ENCODE data around the gene FAM25G.
"Not testable (repeated sequence)": the region's sequence is repeated elsewhere in the genome, so short reads cannot be mapped to it uniquely, and the experiment has no call there.

FAM25G gene

DNA sequence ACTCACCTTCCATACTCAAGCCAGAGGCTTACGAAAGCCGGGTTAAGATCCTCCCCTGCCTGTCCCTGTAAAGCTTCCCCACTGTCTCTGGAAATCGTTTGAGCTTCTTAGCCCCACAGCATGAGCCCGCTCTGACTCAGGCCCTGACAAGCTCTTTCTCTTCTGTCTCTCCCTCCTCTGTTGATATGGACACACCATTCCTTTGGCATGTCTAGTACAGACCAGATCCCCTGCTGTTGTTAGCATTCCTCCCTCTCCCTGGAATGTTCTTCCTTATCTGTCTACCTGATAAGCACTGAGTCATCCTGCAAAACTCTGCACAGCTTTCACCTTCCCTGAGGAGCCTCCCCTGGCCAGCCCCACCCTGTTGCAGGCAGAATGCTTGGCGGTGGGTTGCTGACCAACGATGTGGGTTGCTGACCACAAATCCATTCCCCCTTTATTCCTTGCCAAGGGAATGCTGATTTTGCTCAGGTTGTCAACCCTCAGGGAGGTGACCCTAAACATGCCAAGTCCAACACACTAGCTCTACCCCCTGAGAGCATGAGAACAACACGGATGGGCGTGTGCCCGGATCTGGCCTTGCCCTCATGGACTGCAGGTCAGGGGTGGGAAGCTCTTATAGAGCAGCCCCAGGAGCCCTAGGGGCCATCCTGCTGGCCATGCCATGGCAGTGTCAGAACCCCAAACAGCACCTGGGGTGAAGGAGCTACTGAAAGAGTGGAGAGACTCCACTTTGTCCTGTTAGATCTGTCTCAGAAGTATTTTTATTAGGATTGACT, 28.7 kb downstream of the FAM25G start:
- not testable (repeated sequence) for DNase-seq

DNA sequence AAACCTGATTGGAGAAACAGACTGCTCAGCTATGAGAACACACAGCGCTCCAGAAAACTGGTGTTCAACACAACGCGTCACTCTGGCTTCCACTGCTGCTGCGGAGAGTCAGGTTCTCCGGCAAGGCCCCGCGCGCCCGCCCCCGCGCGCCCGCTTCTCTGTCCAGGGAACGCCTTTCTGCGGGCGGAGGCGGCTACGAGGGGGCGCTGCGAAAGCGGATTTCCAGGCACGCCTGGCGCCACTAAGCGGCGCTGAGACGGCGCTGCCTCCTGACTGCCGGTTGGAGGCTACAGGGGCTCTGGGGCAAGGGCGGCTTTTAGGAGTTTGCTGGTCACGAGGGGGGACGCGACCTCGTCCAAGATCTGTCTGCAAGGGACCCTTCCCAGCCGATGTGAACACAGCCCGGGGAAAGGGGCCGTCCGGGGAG, 30.2 kb downstream of the FAM25G start:
- not testable (repeated sequence) for DNase-seq

DNA sequence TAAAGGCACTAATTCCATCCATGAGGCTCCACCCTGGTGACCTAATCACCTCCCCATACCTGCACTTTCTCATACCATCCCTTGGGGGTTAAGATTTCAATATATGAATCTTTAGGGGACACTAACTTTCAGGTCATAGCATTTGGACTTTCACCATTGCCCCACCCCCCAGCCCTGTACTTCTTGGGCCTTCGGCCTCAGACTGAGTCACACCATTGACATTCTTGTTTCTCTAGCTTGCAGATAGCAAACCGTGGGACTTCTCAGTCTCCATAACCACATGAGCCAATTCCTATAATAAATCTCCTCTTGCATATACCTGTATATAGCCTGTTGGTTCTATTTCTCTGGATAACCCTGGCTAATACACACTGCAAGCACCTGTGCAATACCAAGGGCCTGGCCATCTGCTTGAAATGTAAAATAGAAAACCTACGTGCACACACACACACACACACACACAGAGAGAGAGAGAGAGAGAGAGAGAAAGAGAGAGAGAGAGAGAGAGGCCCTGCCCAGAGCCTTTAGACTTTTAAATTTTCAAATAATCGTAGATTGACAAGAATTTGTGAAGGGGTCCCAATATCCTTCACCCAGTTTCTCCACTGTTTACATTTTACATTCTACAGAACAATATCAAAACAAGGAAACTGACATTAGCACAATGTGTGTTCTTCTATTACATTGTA, 32.9 kb downstream of the FAM25G start:
- DNase-seq: no peak

DNA sequence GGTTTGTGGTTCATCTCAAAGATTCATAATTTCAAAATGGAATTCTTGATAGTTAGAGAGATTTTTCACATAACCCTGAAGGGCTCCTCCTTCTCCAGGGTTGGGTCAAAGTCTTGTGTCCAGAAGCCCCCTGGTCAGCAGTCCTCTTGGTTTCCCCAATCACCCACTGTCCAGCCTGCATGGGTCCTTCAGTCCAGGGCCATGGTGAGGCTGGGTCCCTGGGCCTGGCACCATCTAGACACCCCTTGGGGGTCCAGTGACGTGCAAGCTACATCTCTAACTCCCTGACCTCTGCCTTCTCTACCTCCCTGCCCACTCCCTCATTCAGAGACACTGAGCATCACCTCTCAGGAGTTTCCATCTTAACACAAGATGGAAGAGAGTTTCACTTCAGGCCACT, 33.7 kb downstream of the FAM25G start:
- DNase-seq: no peak

DNA sequence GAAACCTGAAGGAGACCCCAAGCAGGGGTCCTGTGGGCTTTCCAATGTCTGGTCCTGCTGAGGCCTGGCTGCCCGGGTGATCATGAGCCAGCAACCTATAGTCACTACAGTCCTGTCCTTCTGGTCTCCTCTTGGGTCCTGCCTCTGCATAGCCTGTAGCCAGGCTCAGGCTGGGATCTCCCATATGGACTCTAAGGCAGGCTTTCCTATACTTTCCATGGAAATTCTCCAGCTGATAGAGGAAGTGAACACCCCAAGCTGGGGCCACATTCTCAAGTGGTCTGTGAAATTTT, 34.0 kb downstream of the FAM25G start:
- DNase-seq: no peak

DNA sequence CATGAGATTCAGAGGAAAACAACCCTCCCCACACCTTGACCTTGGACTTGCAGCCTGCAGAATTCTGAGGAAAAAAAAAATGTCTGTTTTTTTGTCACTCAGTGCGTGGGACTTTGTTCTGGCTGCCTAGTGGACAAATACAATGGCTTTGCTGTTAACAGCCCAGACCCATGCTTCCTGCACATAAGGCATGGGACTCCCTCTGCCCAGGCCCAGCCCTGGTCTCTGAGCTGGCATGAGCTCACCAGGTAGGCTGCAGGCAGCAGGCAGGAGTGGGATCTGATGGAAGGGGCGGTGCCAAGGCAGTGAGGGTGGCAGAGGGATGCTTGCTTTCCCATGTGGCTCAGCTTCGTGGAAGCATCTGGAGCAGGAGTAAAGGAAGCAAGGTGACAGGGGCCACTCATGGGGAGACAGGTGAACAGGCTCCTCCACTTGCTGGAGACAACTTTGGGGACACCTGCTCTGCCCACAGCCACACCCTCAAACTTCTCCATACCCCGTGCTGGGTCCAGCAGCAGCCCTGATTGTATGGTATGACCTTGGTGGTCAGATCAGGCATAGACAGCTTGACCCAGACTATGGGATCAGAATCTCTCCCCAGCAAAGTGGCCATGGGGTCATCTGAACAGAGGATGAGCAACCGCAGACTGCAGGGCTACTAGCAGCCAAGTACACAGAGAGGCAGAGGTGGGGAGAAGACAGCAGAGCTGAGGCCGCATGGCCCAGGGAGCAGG, 34.5 kb downstream of the FAM25G start:
- DNase-seq: no peak

DNA sequence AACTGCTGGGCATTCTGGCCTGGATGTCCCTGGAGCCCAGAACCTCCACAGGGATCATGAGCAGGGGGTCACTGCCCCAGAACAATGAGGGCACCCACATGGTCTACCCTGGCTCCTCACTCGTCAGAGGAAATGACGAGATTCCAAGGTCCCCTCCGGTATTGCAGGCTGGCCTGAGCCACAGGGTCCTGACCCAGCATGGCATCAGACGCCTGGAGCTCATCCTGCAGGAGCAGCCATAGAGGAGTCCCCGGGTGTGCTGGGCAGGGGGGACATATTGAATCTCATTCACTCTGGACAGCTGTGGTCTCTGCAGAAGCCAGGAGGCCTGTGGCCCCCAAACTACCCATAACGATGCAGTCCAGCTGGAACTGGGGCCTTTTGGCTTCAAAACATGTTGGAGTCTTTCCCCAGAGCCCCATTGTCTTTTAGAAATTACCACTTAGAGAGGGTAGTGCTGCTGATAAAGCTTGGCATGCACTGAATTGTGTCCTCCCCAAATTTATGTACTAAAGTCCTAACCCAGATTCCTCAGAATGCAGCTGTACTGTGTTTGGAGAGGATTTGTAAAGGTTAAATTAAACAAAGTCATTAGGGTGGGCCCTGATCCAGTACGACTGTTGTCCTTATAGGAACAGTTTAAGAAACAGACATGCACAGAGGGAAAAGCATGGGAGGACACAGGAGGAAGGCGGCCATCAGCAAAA, 35.3 kb downstream of the FAM25G start:
- DNase-seq: no peak

DNA sequence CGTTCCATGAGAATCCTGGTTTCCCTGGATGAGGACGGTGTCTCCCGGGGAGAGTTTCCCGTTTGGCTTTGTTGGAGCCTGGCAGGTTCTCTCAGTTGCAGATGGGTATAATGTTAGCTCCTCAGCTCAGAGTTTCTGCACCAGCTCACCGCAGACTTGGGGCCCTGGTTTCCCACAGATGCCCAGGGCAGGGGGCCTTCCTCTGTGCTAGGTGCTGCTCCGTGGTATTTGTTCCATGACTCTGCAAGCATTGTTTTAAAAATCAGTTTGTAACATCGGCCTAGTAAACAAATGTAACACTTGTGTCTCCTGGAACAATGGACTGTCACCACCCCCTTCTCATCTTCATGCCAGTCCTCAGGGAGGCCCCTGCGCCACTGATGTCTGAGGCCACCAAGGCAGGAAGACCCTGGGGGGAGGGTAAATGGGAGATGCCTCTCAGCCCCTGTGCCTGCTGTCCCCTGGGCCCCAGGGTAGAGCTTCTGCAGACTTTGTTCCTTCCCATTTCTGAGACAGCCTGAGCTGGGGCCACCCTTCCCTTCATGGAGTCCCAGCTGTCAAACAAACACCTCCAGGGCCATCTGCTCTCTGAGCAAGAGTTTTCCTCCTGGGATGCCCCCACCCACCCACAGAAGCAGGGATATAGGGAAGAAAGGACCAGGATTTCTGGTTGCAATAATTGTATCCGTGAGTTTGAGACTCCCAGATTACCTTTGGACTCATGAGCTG, 36.0 kb downstream of the FAM25G start:
- not testable (repeated sequence) for DNase-seq

DNA sequence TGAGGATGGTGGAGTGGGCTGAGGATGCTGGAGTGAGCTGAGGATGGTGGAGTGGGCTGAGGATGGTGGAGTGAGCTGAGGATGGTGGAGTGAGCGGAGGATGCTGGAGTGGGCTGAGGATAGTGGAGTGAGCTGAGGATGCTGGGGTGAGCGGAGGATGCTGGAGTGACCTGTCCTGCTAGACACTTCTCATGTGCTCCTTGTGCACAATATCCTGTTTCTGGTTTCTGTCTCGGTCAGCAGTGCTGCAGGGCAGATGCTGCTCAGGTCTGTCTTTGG, 36.8 kb downstream of the FAM25G start:
- no peak for DNase-seq

DNA sequence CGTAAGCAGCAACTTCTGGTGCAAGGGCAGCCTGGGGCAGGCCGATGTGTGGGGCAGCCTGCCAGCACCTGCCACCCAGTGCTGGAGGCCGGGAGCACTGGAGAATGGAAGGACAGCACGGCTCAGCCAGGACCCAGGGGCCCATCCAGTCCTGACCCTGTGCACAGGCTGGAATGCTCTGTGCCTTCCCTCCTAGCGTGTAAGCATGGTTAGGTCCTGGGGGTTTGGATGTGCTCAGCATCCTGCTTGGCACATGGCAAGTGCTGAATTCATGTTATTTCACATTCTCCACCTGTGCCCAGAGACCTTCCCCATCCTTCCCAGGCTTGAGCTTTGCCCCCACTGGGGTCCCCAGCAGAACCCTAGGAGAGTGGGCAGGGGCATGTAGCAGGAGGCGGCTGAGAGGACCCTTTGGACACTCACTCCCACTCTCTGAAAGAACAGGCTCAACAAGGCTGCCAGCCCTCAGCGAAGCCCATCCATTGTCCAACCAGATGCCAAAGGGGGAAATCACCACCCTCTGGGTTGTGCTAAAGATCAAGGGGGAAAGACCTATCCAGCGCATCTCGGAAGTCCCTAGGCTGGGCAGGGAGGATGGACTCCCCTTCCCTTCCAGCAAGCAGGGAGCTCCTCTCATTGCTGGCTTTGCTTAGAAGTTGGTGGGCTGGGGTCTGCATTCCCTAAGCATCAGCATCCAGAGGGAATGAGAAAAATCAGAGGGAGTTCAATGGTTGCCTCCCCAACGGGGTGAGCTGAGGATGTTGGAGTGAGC, 37.3 kb downstream of the FAM25G start:
- no peak for DNase-seq

DNA sequence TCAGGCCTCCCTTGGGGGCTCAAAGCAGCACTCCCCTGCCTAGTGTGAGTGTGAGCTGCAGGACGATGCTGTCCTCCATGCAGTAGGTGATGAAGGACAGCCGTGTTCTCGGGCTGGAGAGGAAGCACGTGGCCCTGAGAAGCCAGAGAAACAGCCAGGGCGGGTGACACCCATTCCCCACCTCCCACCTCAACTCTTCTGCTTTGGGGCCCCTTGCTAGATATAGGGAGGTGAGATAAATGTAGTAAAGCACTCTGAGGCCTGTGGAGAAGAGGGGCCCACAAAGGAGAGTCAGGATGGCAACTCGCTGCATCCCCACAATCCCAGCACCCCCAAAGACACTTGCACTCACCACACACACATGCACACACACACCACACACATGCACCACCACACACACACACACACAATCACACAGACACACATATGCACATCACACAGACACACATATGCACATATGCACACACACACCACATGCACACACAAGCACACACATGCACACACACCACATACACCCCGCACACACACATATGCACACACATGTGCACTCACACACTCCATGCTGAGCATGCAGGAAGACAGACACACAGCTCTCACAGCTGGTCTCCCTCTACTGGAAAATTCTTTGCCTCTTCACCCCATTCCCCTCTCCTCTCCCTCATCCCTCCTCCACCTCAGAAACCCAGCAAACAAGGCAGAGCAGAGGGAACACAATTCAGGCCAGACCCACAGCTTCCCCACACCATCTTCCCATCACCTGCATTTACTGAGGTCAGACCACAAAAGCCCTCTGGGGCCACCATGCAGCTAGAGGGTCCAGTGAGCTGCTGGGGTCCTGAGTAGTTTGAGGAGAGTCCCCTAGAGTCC, 38.1 kb downstream of the FAM25G start:
- DNase-seq: no peak

DNA sequence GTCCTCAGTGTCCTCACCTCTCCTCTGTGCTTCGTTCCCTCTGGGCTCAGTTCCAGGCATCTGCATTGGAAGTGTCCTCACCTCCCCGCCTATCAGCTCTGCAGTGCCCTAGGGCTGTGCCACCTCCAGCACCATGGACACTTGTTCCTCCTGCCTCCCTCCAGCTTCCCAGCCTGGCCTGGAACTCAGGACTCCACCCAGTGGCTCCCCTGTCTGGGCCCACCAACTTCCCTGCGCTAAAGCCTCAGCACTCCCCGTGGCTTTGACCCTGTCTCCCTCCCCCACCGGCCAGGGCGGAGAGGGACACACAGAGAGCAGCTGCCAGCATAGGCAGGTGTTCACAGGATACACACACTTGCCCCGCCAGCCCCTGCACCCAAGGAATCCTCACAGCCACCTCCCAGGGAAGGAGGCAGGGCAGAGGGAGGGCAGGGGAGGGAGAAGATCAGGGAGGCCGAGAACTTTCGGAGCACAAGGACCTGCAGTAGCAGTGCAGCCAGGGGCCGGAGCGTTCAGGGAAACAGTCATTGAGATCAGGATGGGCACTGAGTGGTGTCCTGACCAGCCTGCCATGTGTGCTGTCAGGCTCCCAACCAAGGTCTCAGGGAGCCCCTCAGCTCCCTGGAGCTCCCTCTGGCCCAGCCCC, 38.9 kb downstream of the FAM25G start:
- no peak for DNase-seq

DNA sequence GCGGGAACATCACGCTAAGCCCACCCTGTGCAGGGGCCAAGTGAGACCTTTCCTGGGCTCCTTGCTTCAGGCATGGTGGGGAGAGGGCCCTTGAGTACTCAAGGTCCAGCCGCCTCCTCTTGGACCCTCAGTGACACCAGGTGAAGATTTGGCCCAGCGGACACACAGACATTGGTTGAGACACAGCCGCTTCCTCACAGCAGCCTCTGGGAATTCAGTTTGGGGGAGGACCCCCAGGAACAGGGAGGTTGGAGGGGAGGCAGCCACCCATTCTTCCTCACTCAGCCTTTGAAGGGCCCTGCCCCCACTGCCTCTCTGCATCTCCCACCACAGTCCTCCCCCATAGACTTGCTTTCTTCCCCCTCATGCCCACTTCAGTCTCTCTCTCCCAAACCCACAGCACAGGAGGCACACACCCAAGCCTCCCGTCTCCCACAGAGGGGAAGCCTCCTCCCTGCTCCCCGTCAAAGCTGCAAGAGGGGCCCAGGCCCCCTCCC, 39.5 kb downstream of the FAM25G start:
- DNase-seq: no peak

DNA sequence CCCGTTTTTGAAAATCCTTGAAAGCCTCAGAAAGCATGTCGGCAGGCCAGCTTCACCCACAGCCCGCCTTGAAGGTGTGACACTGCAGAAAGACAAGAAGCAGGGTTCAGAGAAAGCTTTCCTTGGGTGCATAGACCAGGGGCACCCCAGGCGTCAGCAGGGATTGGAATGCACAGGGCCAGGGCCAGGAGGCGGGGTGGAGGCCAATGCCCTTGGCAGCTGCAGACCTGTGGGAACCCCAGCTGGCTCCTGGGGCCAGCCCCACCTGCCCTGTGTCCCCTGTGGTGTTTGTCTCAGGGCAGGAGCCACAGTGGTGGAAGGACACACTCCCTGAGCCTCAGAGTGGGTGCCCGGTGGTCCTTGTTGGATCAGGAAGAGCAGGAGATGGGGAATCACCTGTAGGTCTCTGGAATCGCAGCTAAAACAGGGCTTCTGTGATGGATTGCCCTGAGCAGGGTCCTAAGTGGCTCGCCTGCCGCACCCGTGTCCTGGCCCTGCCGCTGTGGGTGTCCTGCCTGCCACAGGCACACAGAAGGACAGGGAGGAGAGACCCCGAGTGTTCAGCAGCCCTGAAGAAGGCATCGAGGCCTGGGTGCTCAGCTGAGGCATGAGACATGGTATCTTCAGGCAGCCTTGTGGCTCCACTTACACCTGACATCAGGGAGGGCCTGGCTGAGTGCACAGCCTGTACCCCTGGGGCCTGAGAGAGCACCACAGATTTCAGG, 40.1 kb downstream of the FAM25G start:
- DNase-seq: no peak

DNA sequence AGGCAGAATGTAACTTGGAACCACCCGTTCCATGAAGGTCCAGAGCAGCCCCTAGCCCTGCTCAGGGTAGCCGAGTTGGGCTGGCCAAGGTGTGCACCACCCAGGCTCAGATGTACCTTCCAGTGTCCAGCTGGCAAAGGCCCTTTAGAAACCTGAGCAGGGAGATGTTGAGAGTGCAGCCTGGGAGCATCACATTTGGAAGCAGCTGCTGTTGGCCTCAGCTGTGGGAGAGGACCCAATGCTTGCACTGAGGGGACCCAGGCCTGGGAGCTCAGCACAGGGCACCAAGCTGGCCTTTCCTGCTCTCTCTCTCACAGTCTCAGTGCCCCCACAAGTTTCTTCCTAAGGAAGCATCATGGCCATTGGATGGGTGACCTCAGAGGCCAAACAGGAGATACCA, 41.1 kb downstream of the FAM25G start:
- DNase-seq: no peak

DNA sequence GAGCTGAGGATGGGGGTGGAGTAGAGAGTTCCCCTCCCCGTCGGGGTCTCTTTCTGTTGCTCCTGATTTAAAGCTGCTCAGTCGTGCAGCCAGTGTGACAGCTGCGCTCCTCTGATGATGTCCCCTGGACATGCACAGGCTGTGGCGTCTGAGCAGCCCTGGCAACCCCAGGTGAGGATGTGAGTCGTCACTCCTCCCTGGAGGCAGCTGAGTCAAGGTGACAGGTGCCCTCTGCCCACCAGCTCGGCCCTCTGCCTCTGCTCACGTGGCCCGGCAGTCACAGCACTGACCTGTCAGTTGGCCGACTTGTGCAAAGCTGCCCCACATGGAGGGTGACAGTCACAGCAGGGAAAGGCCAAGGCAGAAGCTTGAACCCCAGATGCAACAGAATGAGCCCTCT, 41.5 kb downstream of the FAM25G start:
- no peak for DNase-seq

DNA sequence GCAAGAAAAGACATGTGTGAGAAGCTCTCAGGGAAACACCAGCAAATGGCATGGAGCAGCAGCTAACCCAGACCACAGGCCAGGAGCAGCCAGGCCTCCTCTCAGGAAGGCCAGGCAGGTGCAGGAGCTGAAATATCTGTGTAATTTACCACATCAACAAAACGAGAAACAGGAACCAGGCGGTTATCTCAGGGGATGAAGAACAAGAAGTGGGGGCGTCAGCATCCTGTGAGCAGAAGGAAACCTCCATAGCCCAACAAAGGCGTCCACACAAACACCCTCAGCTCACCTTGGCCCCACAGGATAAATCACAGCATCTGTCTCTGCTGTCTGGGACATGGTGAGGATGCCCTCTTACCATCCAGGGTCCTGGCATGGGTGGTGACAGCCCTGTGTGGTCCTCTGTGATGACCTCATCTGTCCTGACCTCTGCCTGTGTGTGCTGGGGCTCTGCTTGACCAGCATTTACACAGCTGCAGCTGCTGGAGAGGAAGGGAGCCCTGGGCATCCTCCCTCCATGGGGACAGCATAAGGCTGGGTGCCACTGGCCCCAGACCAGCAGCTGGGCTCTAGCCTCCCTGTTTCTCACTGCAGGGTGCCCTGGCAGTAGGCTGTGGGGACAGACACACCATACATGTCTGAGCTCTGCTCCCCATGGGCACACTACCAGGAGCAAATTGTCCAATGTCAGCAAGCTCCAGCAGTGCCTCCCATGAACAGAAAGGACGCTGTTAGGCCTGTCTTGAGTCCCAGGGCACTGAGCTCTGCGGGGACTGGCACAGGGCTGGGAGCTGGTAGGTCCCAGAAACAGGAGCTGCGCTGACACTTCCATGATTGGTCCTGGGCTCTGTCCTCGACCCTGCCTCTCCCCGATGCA, 42.2 kb downstream of the FAM25G start:
- DNase-seq: no peak

DNA sequence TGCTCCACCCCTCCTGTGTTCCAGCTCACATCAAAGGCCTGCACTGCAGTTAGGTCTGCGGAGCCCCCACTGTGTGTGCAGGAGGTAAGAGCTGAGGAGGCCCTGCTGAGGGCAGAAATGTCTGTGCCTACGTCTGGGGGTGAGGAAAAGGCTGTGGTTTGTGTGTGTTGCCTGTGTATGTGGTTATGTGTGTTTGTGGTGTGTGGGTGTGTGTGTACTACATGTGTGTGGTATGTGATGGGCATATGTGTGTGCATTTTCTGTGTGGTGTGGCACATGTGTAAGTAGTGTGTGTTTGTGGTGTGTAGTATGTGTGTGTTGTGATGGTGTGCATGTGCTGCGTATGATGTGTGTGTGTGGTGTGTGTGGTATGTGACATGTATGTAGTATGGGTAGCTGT, 43.8 kb downstream of the FAM25G start:
- DNase-seq: no peak

DNA sequence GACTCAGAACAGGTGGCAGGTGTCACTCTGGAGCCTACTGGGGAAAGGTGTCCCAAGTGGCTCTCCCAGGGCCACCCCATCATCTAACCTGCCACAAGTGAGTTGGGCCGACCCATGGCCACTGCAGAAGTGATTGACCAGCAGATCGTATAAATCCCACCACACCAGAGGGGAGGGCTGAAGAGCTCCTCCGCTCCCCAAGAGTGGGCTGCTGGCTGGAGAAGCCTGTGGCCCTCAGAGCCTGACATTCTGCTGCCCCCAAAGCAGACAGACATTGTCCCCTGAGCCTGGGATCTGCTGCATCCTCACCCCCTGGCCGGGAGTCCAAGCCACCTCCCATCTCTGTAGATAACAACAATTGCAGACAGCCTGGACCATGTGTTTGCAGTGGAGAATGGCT, 44.3 kb downstream of the FAM25G start:
- DNase-seq: no peak

Data from CD4-positive, alpha-beta T cell treated with Interferon gamma for 1 hour (primary cell).